HG03045 (cell line): ENCODE data around the gene TMEM185B.
"Not testable (repeated sequence)": the region's sequence is repeated elsewhere in the genome, so short reads cannot be mapped to it uniquely, and the experiment has no call there.

ENCODE experiments used
- ATAC-seq: cut with Tn5 transposase; IDR thresholded peaks from one replicate; pipeline ENCODE4 v1.9.1; 2021; ENCODE audit warnings: mild to moderate bottlenecking, moderate library complexity; ENCODE audit not compliant: unreplicated experiment

TMEM185B gene

DNA sequence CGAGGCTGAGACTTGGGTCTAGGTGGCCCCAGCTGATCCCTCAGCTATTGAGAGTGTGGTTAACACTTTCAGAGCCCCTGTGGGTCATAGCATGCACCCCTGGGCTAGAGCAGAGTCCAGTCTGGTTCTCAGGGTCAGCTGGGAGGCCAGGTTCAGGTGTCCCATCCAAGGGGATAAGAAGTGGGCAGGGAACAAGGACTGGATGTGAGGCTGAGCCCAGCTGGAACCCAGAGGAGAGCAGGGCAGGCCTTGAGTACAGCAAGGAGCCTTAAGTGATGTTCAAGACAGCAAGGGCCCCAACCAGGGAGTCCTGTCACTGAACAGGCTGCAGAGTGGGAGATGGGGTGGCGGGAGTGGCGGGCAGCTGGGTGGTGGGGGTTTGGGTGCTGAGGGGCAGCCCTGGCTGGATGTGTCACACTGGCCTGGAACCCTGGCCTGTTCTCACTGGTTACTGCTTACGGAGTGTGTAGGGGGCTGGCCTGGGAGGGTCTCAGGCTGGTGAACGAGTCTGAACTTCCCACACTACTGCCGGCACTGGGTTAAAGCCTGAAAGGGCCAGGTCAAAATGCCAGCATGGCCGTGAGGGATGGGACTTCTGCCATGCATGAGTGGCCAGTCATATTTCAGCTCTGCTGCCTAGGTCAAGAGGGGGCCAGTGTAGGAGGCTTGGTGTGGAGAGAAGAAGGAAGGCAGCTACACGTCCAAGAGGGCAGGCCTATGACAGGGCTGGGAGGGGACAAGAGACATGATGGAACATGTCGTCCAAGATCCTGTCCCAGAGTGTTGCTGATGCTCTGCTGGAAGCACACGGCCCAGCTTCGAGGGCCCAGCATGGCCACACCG is 13.6 kb downstream of the TMEM185B start:
- no peak for ATAC-seq

DNA sequence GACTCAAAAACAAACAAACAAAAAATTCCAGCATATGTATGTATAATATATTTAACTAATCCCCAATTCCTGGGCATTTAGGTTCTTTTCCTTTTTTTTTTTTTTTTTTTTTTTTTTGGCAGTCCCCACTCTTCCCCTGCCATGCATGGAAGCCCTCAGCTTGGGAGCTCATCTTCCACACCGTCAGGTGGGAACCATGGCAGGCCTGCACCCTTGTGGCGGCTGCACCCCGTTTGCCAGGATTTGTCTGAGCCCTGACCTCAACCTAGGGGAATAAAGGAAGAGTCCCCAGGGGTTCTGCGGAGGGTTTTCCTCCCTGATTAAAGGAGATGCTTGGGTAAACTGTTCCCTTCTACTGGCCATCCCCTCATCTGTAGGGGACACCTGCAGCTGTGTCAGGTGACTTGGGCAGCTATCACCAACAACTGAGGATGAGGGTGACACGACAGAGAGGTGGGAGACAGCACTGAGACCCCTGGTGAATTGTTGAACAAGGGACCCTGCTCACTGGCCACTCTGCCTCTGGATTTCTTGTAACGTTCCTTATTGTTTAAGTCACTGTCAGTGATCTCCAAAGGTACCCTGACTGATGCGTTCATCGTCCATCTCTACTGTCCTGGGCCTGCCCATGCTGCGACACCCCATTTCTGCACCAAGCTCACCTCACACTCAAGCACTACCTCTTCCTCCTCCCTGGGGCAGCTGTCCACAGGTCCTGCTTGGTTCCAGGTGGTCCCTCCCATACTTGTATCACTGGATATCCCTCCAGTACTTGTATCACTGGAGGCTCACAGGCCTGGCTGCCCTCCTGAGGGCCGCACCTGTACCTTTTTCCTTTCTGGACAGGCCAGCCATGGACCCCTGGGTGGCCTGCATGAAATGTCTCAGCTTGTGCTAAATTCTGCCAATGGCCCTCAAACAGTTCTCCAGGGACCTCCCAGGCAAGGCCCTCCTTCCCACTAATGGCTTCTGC is 14.5 kb downstream of the TMEM185B start:
- no peak for ATAC-seq

DNA sequence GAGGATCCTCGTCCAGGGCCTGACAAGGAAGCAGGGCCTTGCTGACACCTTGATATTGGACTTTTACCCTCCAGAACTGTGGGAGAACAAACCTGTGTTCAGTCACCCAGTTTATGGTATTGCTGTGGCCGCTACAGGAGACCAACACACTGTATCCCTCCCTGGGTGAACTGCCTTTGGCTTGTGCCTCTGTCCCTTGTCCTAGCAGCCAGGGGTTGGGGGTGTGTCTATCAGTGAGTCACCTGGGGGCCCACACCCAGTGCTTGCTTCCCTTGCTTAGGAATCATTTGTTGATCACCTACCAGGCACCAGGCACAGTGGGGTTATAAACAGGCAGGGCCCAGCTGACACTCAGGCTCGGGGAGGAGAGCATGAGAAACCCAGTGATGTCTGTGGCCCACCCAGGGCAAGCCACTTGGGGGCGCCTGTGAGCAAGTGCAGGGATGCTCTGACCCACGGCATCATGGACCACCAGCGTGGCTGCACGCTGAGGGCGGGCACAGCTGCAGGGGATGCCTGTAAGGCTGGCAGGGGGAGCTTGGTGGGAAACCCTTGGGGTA is 17.1 kb downstream of the TMEM185B start:
- no peak for ATAC-seq

DNA sequence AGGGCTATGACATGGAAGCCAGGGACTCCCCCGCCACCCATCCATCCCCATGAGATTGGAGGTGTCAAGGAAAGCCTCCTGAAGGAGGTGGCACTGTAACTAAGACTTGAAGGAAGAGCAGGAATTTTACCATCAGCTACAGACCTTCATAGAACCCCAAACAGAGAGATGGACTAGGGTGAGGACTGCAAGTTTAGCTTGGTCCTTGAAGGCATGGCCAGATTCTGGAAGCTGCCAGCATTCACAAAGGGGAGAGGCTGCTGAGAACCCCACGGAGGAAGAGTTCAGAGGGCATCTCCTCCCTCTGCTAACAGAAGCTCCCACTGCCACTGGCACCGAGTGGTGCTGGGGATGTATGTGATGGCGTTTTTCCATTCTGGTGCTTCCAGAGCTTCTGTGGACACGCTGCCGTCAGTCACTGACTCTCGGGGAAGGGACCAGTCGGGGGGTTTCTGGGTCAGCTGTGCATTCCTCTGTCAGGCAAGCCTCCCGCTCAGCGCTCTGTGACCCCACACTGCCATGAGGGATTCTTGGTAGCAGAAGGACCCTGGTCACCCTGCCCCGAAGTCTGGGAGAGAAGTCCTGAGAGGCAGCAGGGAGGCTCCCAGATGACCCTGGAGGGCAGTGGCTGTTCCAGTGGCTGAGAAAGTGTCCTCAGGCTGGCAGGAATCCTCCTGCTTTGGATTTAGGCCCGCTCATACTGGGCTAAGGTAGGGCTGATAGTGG is 18.1 kb downstream of the TMEM185B start:
- no peak for ATAC-seq

DNA sequence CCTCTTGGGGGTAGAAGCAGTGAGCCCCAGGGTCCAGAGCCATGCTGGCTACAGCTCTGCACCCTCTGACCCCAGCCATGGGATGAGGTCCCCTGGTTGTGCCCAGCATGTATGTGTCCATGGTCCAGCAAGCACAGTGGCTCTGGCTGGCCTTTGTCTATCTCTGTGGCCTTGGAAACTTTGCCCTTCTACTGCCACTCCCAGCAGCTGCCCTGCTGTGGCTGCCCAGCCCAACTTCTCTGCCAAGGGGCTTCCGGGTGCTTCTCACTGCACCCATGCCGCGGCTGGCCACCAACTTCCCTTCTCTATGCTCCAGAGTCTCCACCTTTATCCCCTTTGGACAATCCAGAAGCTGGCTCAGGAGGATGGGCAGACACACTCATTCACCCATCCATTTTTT is 18.8 kb downstream of the TMEM185B start:
- ATAC-seq, result no peak

DNA sequence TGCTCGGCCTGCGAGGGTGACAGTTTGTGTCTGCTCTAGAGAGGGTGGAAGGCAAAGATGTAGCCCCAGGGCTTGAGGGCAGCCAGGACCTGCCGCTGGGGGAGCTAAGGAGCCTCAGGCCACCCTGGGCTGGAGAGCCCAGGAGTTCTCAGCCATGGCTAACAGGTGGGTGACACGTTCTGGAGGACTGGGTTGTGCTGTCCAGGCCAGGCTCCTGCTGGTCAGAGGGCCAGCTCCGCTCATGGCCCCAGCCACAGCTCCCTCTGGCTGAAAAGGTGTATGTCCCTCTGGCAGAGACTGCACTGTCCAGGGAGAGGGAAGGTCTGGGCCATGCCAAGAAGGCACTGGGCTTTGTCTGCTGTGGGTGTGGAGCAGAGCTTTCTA is 19.2 kb downstream of the TMEM185B start:
- ATAC-seq, result no peak

DNA sequence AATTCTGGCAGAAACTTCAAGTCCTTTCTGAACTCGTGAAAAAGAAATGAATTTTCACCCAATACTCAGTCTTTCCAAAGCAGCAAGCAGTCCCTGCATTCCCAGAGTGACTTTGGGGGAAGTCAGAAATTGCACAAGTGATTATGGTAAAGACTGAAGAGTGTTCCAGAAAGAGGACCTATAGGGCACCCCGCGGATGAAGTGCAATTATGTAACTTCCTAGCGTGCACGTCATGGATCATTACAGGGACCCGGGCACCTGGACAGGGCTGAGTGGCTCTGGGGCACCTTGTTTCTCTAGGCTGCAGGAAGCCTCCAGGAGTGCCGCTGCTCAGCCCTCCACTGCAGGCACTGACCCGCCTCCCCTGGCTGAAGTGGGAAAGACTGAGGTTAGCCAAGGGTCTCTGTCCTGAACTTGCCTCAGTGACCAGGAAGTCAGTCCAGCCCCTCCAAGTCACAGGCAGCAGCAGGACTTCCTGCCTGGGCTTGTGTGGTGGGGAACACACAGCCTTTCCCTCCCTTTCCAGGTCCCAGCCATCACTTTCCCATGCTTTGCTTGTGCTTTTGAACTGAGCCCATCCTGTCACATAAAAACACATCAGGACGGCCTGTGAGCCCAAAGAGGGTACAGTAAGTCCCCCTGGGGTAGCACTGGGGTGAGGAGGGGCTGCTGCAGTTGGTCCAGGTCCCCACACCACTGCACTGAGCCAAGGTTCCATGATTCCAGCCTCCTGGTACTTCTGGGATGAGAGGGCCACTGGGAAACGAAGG is 19.8 kb downstream of the TMEM185B start:
- no peak for ATAC-seq

DNA sequence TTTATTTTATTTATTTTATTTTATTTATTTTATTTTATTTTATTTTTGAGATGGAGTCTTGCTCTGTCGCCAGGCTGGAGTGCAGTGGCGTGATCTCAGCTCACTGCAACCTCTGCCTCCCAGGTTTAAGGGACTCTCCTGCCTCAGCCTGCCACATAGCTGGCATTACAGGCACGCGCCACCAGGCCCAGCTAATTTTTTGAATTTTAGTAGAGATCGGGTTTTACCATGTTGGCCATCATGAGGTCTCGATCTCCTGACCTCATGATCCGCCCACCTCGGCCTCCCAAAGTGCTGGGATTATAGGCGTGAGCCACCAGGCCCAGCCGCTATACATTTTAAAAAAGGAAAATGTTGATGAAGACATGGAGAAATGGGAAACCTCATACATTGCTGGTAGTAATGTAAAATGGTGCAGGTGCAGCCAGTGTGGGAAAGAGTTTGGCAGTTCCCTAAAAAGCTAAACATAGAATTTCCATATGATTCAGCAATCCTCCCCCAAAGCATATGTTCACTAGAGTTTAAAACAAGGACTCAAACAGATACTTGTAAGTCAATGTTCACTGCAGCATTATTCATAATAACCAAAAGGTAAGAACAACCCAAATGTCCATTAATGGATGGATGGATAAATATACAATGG is 23.3 kb downstream of the TMEM185B start:
- ATAC-seq, result not testable (repeated sequence)

DNA sequence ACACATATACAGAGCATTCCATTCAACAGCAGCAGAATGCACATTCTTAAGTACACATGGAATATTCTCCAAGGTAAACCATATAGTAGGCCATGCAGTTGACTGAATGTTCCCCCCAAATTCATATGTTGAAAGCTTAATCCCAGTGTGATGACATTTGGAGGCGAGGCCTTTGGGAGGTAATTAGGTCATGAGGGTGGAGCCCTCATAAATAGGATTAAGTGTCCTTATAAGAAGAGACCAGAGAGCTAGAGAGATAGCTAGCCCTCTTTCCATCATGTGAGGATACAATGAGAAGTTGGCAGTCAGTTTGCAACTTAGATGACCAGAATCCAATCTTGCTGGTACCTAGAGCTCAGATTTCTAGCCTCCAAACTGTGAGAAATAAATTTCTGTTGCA is 27.6 kb downstream of the TMEM185B start:
- ATAC-seq, result no peak

DNA sequence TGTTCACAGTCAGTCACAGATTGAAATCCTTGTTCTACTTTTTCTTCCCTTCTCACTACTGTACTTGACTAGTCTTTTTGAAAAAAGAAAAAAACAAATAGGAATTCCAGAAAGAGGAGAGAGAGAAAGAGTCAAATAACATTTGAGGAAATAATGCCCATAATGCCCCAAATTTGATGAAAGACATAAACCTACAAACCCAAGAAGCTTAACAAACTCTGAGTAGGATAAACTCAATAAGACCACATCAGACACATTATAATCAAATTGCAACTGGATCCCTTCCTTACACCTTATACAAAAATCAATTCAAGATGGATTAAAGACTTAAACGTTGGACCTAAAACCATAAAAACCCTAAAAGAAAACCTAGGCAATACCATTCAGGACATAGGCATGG is 30.9 kb downstream of the TMEM185B start:
- ATAC-seq, result no peak

DNA sequence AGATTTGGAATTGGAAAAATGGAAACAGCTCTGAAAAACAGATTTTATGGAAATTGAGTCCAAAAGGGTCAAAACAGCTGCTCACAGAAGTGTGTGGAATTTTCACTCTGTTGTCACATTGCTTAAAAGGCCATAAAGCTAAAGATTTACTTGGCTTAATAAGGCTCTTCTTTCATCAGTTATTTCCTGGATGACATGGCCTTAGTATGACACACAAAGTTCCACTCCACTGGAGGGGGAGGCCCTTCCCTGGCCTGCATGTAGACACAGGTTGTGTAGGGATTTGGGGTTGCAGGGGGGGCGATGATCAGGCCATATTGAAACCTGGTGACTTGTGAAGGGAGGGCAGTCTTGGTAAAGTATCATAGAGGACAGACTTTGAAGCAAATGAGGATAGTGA is 34.0 kb downstream of the TMEM185B start:
- no peak for ATAC-seq

DNA sequence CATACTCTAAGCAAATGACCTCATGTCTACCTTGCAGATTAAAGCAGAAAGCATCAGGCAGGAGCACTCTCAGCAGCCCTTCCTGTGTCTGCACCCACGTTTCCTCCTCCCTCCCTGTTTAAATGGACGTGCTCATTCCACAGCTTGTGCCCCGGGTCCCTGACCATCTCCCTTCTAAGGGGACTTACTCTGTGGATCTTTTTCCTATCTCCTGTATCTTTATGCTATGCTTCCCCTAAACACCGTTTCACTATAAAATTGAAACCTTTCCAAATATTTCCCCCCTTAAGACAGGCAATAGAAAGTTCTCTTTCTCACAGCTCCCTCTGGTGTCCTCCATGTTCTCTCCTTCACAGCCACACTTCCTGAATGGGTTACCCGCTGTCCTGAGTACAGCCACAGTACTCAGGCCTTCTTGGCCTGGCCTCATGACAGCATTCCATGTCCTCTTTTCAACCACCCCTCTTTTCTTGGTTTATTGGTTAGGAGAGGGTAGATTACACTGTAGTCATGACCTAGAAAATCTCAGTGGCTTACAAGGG is 41.1 kb downstream of the TMEM185B start:
- no peak for ATAC-seq

DNA sequence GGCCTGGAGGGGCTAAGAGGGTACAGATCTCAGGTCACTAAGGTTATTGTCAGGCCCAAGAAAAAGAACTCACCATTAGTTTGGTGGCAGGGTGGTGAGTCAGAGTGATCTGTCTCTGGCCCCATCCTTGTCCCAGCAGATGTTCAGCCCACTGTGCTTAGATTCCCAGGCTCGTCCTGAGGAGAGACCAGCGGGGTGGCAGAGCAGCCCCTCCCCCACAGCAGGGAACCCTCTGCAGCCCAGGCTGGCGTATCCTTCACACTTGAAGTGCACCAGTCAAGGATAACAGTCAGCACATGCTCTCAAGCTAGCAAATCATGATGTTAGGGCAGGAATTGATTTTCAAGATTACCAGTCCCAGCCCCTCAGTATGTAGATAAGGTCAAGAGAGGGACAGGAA is 43.1 kb downstream of the TMEM185B start:
- ATAC-seq, result no peak

DNA sequence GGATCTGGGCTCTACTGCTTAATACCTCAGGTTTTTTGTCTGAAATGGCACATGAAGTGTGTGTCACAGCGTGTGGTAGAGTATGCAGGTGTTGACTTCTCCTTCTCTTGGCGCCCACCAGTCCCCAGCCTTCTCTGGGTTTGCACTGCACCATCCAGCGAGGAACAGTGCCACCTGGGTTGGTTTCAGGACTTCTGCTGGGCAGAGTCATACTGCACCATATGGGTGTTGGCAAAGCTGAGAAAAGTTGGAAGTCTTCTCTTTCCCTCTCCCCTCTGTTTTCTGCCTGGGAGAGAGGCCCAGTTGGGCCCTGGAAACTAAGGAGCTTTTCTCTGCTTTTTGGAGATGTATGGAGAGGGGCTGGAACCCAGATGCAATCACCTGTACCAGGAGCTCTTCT is 43.8 kb downstream of the TMEM185B start:
- no peak for ATAC-seq

DNA sequence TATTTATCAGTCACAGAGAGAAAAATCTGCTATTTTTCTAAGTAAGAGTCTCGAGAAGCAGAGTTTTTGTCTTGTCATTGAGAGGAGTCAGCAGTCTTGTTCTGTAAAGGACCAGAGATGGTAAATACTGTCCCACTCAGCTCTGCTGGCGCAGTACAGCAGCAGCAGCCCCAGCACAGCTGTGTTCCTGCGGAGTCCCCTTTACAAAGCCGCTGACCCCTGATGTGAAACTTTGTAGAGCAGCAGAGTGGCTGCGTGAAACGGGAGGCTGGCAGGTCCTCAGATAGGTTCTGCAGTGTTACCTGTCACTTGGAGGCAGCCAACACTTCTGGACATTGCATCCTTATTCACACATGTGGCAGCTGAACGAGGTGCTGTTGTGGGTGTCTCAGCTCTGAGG is 45.2 kb downstream of the TMEM185B start:
- ATAC-seq, result no peak

DNA sequence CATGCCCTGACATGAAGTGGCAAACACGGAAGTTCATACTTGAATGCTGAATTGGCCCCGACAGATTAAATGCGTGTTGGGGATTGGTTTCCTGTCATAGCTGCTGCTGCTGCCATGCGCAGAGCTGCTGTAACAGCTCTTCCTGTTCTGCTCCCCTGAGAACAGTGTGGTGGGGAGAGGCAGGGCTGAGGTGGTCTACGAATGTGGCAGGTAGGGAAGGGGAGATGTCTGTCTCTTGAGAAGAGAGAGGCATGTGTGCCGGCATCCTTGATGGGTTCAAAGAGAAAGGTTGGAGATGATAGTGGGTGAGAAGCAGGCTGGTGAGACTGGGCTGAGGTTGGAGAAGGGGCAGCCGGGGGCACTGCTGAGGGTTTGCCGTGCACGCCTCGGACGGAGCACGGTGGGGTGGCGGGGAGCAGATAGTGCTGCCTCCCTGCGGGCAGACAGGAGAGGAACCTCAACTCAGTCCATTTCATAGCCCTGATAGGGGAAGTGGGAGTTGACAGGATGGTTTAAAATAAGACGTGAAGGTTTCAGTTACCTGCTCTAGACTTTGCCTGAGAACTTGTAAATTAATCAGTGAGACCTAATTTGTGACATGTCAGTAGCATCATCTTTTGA is 46.1 kb downstream of the TMEM185B start:
- peak; percentile 99 for ATAC-seq

DNA sequence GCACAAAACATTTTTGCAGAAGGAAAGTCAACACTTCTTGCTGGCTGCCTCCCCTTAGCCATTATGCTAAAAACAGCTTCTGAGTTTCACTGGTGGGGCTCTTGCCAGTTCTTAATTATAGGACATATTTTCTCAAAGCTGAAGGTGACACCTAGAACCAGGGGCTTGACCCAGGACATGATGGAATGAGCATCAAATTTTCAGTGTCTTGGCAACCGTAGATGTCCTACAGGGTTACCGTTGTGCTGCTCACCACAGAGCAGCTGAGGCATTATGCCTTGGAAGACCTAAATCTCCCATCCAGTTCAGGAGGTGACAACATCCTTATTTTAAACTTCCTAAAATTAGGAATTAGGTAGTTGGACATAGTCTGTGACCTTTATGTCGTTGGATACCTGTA is 46.7 kb downstream of the TMEM185B start:
- no peak for ATAC-seq

DNA sequence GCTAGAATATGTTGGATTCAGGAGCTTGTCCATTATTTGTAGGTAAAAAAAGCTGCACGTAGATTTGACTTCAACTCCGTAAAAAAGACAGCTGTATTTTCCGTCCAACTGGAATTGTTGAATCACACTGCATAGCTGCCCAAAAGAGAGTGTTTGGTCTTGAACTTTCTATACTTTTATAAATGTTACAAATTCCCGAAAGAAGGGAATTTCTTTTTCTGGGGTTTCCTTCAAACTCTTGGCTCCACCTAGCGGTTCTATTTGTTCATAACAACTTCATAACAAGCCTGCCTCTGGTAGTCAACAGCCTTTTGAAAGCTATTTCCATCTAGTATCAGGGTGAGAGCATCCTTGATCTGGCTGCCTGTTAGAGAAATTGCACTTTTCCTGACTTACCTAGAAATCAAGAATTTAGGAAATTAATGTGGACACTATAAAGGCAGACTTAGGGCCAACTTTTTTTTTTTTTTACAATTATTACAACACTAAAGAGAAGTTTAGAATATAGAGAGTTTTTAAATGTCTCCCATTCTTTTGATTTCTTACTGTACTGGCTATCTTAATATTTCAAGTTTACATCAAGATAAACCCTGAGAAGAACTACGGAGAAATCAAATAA is 48.1 kb downstream of the TMEM185B start:
- no peak for ATAC-seq
